Fibroblast of villous mesenchyme (primary cell): ENCODE measurements around the gene SLC17A7. TPM values are rescaled to one million over a fixed set of nuclear protein-coding genes. Genes with fewer than 3 reads are reported as not detected.

Experiments
- DNase-seq: peaks from one replicate; pipeline ENCODE4 v3.0.0-alpha.2; 2010; ENCODE audit warnings: low read depth
- H3K4me3 ChIP-seq: 2 replicates; pipeline ENCODE4 v1.5.1; 2011; ENCODE audit warnings: low read depth, mild to moderate bottlenecking, low read length
- total RNA-seq: library from RNA; depleted of rRNA; stranded (reverse); fragments of >200 nt; gene quantifications from 2 replicates; pipeline ENCODE4 v1.2.3, GENCODE V29; 2012
- TF ChIP-seq, protein P1 (sequence below): IDR thresholded peaks from 2 replicates; pipeline ENCODE4 v1.5.1; 2012; ENCODE audit warnings: low read depth, mild to moderate bottlenecking, low read length; ENCODE audit not compliant: insufficient read depth

Gene SLC17A7
- total RNA-seq, 1 donor: not detected

DNA sequence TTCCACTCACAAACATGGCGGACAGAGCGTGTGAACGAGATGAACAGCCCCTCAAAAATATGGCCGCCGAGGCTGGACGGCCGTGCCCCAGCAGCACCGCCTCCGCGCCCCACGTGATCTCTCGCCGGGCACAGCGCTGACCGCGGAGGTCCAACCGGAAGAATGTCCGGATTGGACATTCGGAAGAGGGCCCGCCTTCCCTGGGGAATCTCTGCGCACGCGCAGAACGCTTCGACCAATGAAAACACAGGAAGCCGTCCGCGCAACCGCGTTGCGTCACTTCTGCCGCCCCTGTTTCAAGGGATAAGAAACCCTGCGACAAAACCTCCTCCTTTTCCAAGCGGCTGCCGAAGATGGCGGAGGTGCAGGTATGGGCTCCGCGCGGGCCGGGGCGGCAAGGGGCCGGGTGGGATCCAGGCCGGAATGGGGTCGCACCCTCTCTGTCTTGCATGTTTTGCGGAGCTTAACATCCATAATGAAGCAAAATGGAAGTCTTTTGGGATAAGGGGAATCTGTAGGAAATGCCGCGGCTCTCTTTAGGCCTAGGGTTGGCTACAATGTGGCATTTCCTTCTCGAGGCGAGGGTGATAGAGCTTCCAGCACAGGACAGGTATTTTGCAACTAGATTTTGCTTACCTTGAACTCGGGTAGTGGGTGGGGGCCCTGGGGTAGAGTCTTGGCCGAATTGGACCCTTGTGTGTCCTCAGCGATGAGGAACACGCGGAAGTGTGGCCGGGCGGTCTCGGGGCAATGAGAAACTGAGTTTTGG is 46.1 kb upstream of the SLC17A7 start, which contains the start of gene RPL13A:
TSS of gene RPL13A (plus strand) at position 332 of the 769 bp plus-strand sequence. CDS start at position 354, 22 bp downstream.
- TF ChIP-seq, protein P1, sequence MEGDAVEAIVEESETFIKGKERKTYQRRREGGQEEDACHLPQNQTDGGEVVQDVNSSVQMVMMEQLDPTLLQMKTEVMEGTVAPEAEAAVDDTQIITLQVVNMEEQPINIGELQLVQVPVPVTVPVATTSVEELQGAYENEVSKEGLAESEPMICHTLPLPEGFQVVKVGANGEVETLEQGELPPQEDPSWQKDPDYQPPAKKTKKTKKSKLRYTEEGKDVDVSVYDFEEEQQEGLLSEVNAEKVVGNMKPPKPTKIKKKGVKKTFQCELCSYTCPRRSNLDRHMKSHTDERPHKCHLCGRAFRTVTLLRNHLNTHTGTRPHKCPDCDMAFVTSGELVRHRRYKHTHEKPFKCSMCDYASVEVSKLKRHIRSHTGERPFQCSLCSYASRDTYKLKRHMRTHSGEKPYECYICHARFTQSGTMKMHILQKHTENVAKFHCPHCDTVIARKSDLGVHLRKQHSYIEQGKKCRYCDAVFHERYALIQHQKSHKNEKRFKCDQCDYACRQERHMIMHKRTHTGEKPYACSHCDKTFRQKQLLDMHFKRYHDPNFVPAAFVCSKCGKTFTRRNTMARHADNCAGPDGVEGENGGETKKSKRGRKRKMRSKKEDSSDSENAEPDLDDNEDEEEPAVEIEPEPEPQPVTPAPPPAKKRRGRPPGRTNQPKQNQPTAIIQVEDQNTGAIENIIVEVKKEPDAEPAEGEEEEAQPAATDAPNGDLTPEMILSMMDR: no peak
- peak within 1 kb of the TSS; percentile 83 for H3K4me3 ChIP-seq
- DNase-seq: peak; percentile 100

DNA sequence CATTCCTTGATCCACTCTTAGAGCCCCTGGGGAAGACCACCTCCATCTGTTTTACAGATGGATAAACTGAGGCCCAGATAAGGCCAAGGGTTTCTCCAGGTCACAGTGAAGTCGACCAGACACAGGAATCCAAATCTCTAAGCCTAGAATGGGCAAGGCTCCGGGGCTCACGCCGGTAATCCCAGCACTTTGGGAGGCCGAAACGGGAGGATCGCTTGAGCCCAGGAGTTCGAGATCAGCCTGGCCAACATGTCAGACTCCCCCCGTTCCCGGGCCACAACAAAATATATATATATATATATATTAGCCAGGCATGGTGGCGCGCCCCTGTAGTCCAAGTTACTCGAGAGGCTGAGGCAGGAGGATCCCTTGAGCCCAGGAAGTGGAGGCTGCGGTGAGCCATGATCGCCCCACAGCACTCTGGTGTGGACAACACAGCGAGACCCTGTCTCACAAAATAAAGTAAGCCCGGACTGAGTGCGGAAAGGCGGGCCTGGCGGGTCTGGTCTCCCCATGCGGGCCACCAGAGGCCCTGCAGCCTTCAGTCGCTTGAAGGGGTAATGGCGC is 45.5 kb upstream of the SLC17A7 start:
- TF ChIP-seq, protein P1: no peak
- DNase-seq: no peak
- H3K4me3 ChIP-seq: no peak overlapping the region

DNA sequence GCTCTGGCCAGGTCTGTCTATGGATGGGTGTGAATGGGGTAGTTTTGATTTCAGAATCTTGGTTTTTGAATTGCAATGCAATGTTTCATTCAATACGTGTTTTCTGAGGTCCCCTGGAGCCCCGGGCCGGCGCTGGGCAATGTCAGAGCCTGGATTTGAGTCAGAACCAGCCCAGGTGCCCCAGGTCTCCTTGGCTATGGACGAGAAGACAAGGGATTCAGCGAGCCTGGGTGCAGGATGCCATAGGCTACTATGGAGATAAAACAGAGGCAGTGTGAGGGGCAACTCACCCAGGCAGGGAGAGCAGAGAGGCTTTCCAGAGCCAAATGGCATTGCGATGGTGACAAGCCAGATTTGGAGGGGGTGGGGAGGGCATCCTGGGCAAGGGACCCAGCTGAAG is 44.9 kb upstream of the SLC17A7 start:
- DNase-seq: no peak
- TF ChIP-seq, protein P1: no peak
- H3K4me3 ChIP-seq: no peak overlapping the region

DNA sequence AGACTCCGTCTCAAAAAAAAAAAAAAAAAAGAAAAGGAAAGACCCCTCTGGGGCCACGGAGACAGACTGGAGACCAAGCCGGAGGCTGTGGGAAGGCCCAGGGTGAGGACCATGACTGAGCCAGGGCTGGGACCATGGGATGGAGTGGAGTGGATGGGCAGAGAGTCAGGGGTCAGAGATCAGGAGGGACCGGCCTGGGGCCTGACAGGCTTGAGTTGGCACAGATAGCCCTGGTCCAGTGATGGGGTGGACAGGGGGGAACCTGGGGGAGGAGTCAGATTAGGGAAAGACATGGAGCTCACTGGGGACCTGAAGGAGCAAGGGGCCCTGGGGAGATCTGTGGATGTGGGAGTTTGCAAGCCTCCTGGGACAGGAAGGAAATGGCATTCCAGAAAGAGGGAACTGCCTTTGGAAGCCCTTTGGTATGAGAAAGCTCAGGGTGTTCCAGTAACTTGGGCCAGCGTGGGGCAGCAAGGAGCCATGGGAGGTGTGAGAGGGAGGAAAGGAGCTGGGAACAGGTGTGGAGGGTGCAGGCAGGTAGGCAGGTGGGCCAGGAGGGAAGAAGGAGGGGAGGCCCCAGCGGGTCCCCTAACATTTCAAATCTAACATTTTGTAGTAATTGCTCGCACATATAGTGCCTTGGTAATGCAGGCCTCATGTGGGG is 39.8 kb upstream of the SLC17A7 start:
- no peak for DNase-seq
- H3K4me3 ChIP-seq: no peak overlapping the region
- TF ChIP-seq, protein P1: no peak

DNA sequence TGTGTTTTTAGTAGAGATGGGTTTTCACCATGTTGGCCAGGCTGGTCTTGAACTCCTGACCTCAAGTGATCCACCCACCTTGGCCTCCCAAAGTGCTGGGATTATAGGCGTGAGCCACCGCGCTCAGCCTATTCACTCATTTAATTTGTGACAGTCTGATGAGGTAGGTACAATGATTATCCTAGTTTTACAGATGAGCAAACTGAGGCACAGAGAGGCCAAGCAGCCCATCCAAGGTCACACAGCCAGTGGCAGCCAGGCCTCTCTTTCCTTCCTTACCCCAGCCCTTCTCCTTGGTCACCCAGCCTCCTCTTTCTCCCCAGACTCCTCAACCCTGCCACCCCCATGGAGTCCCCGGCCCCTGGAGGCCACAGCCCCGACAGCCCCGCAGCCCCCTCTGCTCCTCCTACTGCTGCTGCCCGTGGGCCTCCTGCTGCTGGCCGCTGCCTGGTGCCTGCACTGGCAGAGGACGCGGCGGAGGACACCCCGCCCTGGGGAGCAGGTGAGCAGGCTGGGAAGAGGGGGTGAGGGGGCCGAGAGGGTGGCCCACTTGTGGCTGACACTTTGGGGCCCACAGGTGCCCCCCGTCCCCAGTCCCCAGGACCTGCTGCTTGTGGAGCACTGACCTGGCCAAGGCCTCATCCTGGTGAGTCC is 38.8 kb upstream of the SLC17A7 start:
- TF ChIP-seq, protein P1: no peak
- no peak overlapping the region for H3K4me3 ChIP-seq
- no peak for DNase-seq

DNA sequence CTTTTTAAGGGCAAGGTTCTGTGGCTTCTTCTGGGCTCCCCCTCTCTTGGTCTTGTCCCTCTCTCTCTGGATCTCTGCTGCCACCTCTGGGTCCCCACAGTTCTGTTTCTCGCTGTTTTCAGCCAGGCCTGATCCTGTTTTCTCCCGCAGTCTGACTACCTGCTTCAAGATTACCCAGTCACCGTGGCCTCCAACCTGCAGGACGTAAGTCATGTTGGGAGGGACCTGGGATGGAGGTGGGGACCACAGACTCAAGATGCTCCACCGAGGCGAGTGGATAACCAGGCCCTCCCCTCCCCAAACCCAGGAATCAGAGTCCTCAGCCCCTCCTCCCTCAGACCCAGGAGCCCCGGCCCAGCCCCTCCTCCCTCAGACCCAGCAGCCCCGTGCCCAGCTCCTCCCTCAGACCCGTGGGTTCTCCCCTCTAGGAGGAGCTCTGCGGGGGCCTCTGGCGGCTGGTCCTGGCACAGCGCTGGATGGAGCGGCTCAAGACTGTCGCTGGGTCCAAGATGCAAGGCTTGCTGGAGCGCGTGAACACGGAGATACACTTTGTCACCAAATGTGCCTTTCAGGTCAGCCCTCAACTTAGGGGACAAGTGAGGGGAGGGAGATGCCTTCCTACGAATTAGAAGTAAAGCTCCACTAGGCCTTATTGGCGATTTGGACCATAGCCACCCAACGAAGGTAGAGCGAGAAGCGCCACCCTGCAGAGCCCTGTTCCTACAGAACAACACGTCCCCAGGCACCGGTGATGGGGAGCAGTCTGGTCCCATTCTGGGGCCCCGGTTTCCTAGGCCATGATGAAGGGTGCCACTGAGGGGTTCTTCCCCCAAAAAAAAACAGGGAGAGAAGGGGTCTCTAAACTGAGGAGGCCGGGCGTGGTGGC is 34.9 kb upstream of the SLC17A7 start:
- DNase-seq: no peak
- H3K4me3 ChIP-seq: no peak overlapping the region
- TF ChIP-seq, protein P1: peak; percentile 65
